ENCODE results near the gene LDB3. TPM values are rescaled to one million over a fixed set of nuclear protein-coding genes. Genes with fewer than 3 reads are reported as not detected.

The LDB3 gene
- total and polyA plus RNA-seq, 8 donors = 0.14 to 2.1 (median 0.44) TPM

DNA sequence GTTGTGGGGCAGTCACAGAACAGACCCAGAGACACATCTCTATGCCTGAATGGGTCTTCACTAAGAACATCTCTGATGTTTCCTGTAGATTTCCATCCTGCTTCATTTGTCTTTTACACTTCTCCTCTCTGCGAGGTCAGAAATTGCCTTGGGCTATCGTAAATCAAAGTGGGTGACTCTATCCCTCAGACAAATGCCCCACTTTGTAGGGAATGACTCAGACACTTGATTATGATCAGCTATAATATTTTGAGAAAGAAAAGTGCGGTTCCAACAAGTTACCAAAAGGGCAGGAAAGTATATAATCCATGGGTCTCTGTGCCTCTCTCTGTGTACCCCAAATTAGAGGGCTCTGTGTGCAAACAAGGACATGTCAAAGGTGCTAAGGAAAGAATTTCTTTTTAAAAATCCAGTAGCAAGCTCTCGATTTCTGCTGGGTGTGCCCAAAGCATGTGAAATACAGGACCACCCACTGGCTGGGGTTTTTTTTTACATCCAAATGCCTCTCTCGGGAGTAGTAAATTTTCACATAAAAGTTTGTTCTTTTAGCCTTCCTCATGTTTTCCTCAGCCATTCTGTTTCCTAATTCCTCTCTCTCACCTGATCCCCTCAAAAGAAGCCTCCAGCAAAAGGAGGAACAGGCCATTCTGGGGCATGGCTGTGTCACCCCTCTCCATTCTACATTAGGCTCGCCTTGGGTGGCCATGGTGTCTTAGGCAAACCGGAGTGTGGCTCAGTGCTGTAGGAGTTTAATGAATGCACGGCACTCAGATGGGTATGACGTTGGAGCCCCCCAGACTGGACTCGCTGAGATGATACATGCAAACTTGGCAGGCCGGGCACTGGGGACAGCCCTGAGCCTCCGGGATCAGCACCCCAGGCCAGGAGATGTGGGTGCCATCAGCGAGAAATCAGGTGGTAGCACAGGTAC, 20.3 kb upstream of the LDB3 start:
- Histone ChIP-seq H3K9me3 (no peaks in the 10 kb centered on the region), H3K4me3 (no peak overlapping the region), H3K27ac (no peak overlapping the region), H3K27me3 (no peaks in the 10 kb centered on the region), H3K36me3 (no peaks in the 10 kb centered on the region), H3K4me1 (no peaks in the 10 kb centered on the region)
- intact Hi-C loops (cut with DNase I) = no loop called here
- ATAC-seq (no peak), FAIRE-seq (no peak), DNase-seq (peak in 1 of 6 donors; percentile 2)
- WGBS, 2 donors = 81 to 88% methylated on average over 13 of the region's 13 CpGs
- TF ChIP-seq, protein P1, sequence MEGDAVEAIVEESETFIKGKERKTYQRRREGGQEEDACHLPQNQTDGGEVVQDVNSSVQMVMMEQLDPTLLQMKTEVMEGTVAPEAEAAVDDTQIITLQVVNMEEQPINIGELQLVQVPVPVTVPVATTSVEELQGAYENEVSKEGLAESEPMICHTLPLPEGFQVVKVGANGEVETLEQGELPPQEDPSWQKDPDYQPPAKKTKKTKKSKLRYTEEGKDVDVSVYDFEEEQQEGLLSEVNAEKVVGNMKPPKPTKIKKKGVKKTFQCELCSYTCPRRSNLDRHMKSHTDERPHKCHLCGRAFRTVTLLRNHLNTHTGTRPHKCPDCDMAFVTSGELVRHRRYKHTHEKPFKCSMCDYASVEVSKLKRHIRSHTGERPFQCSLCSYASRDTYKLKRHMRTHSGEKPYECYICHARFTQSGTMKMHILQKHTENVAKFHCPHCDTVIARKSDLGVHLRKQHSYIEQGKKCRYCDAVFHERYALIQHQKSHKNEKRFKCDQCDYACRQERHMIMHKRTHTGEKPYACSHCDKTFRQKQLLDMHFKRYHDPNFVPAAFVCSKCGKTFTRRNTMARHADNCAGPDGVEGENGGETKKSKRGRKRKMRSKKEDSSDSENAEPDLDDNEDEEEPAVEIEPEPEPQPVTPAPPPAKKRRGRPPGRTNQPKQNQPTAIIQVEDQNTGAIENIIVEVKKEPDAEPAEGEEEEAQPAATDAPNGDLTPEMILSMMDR (IDR thresholded peaks at IDR 0.05) = no peak

DNA sequence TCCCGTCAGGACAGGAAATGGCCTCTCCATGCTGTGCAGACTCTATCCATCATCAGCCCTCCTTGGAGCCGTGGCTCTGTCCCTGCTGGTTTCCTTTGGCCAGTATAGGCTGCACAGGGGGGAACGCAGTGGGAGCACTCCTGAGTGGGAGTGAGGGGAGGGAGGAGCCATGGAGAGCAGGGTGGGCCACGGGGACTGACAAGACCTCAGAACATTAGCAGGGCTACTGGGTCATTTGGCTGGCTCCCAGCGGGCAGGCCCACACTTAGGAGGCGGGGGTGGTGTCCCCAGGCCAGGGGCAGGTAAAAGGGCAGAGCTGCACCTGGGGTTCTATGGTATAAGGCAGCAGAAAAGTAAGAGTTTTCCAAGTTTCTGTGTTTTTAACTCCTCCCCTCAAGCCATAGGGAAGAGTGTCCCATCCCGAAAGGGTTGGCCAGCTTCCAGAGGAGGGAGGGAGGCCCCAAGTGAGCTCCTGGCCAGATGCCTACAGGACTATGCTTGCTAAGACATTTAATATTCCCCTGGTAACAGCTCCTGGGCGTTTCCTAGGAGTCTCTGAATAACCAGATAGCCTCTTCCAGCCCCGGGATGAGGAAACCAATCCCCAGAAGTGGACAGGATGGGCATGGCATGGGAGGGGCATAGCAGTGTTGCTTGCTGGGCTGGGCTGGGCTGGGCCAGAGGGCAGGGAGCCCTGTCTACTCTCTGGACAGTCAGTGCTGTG, 19.4 kb upstream of the LDB3 start:
- WGBS, 2 donors = 58 to 60% methylated on average over 9 of the region's 9 CpGs
- Histone ChIP-seq H3K36me3 (no peaks in the 10 kb centered on the region), H3K27me3 (no peaks in the 10 kb centered on the region), H3K27ac (no peak overlapping the region), H3K9me3 (no peaks in the 10 kb centered on the region), H3K4me1 (no peaks in the 10 kb centered on the region), H3K4me3 (no peak overlapping the region)
- intact Hi-C loops (cut with DNase I) = no loop called here
- FAIRE-seq (no peak), DNase-seq (peak in 1 of 6 donors; percentile 15), ATAC-seq (peak in 3 of 4 donors; percentile 42 to 78 (median 72))
- TF ChIP-seq, protein P1 (IDR thresholded peaks at IDR 0.05) = no peak

DNA sequence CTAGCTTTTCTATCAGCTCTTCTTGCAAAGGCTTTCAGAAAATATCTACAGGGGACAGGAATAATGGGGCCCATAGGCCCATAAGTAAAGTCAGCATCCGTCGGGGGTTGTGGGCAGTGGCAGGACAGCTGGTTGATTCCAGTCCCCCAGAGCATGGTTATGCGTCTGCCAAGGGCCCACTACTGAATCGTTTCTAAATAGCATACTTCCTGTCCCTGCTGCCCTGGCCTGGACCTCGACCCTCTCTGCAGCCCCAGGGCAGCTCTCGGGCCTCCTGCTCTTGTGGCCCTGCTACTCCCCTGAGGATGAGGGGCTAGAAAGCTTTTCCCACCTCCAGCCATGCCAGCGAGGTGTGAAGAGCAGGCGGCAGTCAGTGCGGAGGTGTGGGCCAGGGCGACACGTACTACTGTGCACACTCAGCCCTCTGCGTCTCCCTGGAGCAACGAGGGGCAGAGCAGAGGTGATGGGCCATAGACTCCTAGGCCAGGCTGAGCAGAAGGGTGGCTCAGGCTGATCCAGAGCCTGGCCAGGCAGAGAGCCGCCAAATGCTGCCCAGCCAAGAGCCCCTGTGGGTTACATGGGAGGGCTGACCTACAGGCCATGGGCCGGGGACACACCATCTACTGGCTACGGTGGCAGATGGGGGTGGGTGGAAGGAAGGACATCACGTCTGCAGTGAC, 18.7 kb upstream of the LDB3 start:
- intact Hi-C loops (cut with DNase I) = no loop called here
- ATAC-seq (no peak), FAIRE-seq (no peak), DNase-seq (no peak)
- TF ChIP-seq, protein P1 (IDR thresholded peaks at IDR 0.05) = no peak
- H3K4me3 ChIP-seq = no peak overlapping the region
- H3K9me3 ChIP-seq = no peaks in the 10 kb centered on the region
- no peak overlapping the region for H3K27ac ChIP-seq
- no peaks in the 10 kb centered on the region for H3K36me3 ChIP-seq
- H3K4me1 ChIP-seq = no peaks in the 10 kb centered on the region
- WGBS, 2 donors = 82 to 89% methylated on average over 17 of the region's 17 CpGs
- no peaks in the 10 kb centered on the region for H3K27me3 ChIP-seq

DNA sequence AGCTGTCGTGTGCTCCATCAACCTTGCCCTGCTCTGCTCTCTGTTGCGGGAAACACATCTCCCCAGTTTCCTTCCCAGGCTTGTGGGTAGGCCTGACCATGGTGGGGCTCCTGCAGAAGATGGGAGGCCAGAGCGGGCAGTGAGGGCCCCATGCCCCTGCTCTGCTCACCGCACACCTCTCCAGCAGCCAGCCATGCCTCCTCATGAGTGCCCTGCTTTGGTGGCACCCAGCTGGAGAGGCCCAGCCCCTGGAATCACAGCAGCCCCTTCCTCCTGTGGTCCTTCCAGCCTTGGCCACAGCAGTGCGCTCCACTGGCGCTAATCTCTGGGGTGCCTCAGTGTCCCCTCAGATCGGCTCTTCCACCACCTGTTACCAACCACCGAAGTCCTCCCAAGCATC, 18.2 kb upstream of the LDB3 start:
- H3K4me1 ChIP-seq = no peaks in the 10 kb centered on the region
- FAIRE-seq (no peak), DNase-seq (peak in 1 of 6 donors; percentile 5), ATAC-seq (no peak)
- no peaks in the 10 kb centered on the region for H3K27me3 ChIP-seq
- H3K36me3 ChIP-seq = no peaks in the 10 kb centered on the region
- no peak overlapping the region for H3K4me3 ChIP-seq
- TF ChIP-seq, protein P1 (IDR thresholded peaks at IDR 0.05) = no peak
- H3K27ac ChIP-seq = no peak overlapping the region
- no peaks in the 10 kb centered on the region for H3K9me3 ChIP-seq
- intact Hi-C loops (cut with DNase I) = no loop called here
- WGBS, 2 donors = 84 to 90% methylated on average over 7 to 8 of the region's 8 CpGs

Data from pancreas (tissue), 10 donors.